NCI-H1694 (cell line): Measurements from ENCODE around the gene FAM72C.
"Not testable (repeated sequence)": the region's sequence is repeated elsewhere in the genome, so short reads cannot be mapped to it uniquely, and the experiment has no call there.

ENCODE experiments used
- DNase-seq: peaks from one replicate; lab custom pipeline; 2025; lab: John Stamatoyannopoulos, UW

FAM72C gene

DNA sequence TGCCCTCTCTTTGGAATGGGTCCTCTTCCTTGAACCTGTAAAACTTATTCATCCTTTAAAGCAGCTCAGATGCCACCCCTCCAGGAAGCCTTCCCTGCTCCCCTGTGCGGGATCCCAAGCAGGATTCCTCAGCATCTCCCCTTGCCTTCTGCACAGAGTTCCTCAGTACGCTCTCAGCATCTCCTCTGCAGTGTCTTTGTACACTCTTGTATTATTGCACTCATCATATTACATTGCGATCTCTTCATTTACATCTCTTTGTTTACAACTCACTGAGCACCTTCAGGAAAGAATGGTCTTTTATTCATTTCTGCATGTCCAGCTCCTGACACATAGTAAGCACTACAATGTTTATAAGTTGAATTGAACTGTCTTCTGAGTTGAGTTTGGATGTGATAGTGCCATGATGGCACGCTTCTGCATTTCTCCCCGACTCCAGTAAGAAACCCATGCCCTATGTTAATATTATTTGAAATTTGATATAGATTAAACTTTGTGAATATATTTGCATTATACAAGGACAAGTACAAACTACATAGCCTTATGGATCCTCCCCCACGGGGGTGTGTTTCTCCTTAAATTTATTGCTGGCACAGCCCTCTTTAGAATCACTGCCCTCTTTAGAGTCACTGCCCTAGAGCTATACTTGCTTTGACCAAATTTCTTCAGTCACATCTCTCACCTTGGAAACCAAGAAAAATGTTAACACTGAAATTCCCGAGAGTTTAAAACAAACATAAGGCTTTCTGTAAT is 13.1 kb upstream of the FAM72C start:
- not testable (repeated sequence) for DNase-seq

DNA sequence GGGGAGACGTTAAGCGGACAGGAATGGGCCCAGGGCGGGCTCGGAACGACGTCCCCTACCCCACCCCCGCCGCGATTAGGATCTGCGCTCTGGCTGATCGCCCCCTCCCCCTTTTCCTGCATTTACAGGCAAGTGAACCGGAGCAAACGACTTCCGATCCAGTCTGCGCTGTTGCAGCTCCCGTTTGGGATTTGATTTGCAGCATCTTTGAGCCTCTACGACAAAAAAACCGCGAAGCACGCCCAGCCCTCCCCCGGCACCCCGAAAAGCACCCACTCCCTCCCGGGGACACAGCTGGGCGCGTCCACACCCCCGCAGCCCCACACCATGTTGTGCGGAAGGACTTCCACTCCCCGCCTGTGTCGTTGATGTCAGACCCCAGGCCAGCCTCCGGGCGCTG is 2.6 kb upstream of the FAM72C start:
- not testable (repeated sequence) for DNase-seq

DNA sequence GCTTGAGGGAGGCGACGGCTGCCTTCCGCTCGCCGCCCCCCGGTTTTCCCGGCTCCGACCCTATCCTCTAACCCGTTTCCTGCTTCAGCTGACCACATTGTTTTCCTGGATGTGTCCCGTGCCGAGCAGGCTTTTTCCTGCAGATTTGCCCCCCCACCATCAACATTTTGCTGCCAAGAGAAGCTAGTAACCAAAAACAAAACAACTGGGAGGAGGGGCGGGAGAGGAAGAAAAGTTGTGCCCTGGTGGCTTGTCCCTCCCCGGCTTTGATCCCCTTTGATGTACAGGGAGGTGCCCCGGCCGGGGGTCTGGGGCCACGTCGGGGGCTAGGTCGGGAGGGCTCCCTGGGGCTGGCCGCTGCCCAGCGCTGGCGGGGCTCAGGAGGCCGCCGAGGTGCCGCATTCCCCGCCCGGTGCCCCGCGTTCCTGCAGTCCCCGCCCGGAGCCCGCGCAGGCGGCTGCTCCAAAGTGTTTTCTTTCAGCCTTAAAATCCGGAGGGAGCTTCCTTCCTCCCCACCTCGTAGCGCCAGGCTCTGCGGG is 2.2 kb upstream of the FAM72C start:
- not testable (repeated sequence) for DNase-seq

DNA sequence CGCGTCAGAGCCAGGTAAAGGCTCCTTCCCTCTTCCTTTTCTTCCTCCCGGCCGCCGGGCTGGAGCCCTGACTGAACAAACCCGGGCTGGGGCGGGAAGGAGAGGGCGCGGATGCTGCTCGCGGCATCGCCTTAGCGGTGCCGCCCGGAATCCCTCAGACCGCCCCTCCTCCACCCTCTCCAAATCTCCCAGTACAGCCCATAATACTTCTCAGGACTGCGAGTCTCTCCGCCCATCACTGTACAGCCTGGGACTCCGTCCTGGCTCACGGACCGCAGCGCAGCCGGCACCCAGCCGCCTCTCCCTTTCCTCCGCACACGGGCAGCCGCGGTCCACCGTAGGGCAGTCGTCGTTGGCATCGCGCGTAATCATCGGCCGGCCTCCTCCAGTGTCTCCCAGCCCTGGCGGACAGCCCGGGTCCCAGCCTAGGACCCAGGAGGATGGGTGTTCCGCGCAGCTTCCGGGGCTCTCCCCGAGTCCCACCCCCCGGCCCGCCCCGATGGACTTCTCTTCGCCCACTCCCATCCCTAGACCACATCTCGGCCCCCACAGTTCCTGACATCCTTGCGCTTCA is 1.1 kb upstream of the FAM72C start:
- not testable (repeated sequence) for DNase-seq

DNA sequence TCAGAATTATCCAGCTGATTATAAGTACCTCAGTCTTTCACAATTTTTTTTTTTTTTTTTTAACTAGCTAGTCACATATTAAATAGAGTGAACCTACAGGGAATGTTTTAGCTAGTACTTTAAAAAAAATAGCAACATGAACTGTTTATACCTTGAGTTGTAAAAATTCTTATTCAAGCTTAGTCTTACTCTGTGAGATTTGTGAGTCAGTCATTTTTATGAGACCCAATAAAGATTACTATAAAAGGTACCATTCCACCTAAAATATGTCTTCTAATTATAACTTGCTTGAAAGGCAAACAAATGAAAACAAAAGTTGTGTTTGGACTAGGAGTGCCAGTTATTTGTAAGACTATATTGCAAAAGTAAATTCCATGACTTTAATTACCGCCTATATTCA is 5.9 kb downstream of the FAM72C start:
- DNase-seq = not testable (repeated sequence)

DNA sequence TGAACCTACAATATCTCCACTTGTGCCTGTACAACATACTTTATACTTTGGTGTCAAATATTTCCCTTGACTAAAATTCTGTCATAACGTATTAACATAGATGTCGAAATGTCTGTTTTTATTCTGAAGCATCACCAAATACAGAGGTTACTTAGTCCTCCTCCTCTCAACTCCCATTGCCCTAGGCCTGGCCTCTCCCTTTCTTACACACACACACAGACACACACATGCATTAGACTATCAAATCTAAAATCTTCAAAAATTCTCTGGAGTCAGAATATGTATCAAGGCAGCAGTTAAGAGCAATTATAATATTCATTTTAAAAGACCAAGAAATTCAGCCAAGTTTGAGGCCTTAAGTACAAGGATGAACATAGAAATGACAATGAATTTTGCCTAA is 7.5 kb downstream of the FAM72C start:
- not testable (repeated sequence) for DNase-seq

DNA sequence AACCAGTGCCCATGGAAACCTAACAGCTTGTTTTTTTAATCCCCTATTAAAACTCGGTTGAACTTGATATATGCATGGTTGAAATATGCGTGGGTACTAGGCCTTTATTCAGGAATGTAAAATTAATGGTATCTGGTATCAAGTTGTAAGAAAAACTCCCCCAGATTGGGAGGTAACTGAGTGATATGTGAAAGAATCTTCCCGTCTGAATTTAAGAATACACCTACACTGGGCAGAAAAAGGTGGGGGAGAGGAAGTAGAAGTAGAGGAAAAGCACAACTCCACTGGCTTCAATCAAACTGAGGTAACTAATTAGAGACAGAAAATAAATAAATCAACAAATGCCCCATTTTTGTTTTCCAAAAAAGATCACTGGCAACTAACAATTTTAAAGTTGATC is 15.9 kb downstream of the FAM72C start:
- DNase-seq = not testable (repeated sequence)

DNA sequence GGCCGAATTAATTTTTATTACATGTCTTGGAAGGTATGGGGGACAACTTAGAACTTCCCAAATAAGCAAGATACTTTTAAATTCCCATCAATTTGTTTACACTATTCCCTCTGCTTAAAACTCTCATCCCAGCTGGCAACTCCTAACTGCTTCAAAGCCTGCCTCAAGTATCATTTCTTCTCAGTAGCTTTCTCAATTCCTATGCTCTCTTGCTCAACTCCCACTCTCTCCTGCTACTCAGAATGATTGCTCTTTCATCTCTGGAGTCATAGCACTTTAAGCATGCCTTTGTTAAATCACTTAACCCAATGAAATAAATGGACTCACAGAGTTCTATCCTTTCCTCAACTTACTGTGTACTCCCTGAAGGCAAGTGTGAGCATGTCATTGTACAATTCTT is 18.9 kb downstream of the FAM72C start:
- DNase-seq = not testable (repeated sequence)

DNA sequence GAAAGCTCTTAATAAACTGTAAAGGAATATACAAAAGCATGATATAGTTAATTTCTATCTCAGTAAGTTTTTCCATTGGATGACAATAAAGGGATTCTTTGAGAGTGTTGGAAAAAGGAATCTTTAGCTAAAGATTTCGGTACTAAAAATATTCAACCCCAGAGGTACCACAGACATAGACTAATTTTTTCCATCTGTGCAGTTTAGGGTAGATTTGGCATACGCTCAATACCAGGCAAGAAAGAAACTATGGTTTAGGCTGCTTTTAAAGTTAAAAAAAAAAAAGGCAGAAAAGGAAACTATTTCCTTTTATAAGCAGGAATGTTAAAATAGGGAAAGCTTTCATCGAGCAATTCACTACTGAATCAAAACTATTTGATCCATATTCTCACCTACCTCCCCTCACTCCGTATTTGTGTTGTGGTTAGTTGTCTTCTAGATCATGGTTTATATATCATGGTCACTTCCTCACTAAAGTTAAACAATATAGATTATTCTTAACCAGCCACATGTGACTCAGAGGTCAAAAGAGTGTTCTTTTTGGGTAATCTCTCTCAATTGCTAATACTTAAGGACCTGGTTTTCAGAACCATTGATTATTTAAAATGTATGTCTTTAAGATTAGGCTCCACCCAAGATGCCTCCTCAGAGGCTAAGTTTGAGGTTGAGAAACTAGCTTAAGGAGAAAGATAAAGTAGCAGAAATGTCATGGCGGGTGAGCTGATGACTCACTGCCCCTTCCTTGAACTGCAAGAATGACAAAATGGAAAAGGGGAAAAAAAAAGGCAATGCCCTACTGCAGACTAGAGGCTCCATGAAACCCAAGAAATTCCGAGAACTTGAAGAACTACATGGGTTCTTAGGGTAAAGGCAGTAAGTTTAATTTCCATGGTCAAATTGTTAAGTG is 20.0 kb downstream of the FAM72C start:
- DNase-seq = not testable (repeated sequence)

DNA sequence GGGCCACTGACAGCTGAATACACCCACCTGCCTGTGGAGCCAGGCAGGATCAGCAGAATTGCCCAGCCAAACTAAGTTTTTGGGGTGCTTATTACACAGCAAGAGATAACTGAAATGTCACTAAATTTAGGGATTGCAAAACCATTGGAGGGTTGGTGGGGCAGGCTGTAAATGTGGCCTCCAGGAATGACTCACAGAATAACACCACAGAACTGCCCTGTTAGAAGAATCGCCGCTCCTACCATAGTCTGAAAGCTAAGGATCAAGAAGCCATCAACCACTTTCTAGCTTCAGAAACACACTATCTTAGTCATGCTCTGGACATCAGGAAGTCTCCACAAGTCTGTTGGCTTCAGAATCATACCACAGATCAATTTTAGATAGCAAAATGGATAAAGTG is 24.0 kb downstream of the FAM72C start:
- DNase-seq = not testable (repeated sequence)

DNA sequence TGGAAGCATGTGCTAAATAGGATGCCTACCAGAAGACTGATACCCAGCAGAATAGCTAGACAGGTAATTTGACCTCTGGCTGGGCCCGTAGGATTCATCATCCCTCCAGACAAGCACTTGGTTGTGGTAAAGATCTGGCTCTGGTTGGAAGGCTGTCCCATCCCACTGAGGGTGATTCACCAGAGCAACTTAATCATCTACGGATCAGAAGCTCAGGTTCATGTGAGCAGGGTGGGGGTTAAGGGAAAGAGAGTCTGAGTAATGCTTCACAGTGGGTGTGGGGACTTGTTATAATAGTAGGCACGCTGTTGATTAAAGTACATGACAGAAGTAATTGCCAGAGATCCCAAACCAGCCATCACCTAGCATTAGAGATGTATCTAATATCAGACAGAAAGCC is 26.5 kb downstream of the FAM72C start:
- DNase-seq = not testable (repeated sequence)

DNA sequence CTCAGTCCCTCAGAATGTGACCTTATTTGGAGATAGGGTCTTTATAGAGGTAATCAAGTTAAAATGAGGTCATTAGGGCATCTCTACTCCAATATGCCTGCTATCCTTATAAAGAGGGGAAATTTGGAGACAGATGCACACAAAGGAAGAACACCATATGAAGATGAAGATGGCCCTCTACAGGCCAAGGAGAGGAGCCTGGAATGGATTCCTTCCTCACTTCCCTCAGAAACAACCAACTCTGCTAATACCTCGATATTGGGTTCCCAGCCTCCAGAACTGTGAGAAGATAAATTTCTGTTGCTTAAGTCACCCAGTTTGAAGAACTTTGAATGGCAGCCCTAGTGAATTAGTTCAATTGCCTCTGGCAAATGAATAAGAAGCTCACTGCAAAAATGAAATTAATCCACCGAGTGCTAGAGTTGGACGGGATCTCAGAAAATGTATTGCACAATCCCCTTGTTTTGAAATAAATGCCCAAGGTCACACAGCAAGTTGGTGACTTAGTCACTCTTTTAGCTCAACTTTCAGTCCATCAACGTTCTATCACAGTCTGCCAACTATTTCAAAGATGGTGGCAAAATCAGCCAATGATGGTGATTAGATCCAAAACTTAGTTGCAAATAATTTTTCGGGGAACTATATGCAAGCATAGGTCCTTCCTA is 27.1 kb downstream of the FAM72C start:
- not testable (repeated sequence) for DNase-seq

DNA sequence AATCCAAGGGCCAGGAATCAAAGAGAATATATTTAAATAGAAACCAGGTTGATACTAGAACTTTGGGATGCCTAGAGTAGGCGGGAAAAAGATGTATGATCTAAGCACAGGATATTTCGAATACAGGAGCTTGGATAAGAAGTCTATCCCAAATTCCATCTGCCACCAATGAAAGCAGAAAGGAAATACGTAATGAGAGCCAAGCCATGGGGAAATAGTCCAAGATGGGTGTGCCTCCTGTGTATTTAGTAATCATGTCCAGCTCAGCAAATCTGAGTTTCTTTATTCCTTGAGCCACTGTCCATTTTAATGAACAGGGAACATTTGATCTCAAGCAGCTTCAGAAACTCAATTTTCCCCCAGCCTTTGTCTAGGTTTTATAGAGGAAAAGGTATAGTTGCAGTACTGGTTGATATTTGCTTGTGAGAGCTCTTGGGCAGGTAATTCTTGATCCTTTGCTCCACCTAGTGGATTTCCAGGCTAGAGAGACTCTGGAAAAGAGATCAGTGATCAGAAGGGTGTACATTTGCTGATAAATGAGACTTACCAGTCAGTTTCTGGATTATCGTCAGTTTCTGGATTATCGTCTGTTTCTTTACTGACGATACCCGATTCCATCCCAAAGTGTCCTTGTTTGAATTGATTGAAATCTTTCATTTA is 28.3 kb downstream of the FAM72C start:
- DNase-seq = not testable (repeated sequence)

DNA sequence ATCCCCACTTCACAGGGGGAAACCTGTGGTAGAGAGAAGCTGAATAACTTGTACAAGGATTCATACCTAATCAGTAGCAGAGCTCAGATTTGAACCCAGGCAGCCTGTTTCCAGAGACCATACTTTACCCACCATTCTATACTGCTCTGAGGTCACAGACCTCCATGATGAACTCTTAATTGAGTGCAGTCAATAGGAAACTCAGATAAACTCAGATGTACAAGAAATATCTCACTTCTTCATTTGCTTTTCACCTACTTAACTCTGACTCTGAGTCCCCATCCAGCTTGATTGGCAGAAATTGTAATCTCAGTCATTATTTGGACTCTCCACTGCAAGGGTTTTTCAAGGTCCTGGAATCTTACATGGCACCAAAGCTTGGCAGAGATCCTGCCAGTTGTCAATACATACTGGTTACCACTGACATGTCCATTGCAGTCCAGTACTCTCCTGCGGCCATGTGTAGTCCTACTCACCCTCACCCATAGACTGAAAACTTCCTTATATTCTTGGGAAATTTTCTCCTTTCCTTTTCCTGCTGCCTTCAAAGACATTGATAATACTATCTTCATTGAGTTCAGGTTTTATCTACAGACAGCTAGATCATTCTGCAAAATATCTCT is 29.4 kb downstream of the FAM72C start:
- not testable (repeated sequence) for DNase-seq

DNA sequence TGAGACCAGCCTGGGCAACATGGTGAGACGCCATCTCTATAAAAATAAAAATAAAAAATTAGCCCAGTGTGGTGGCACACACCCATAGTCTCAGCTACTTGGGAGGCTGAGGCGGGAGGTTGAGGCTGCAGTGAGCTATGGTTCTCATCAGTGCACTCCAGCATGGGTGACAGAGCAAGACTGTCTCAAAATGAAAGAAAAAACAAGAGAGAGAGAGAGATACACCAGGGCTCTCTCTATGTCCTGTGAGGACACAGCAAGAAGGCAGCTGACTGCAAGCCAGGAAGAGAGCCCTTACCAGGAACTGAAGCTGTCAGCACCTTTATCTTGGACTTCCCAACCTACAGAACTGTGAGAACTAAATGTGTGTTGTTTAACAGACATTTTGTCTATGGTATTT is 32.1 kb downstream of the FAM72C start:
- not testable (repeated sequence) for DNase-seq

DNA sequence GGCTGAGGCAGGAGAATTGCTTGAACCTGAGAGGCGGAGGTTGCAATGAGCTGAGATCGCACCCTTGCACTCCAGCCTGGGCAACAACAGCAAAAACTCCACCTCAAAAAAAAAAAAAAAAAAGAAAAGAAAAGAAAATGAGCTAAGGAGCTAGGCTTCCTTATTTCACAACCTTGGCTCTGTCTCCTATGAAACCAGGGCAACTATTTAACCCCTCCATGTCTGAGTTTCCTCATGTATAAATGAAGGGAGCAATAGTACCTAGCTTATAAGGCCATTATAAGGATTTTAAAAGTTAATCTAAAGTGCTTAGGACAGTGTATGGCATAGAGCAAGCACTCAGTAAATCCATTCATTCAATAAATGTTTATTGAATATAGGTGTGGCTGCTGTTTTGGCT is 32.9 kb downstream of the FAM72C start:
- not testable (repeated sequence) for DNase-seq

DNA sequence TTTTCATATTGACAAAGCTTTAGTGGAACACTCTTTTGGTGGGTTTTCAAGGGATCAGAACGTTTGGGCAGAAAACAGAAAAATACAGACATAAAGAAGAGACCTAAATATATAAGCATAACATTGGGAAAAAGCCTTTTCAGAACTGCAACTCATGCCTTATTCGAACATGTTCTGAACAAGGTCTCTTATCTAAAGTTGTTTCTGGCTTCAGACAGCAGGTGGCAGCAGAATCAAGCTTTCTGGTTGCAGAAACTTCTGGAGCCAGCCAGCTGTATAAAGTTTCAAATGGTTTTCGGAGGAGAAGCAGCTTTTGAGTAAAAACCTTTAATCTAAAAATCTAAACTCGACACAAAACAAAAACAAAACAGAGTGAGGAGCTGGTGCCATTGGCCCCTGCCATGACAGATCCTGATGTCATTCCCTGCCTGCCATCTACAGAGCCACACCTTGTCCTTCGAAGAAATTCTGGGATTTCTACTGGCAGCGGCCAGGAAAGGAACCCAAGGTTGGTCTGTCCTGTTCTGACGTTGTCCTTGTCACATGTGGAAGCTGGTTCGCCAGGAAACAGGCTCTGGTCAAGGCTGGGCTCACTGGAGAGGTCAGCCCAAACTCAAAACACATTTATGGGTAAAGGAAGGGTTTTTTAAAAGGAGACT is 35.2 kb downstream of the FAM72C start:
- peak; percentile 70 for DNase-seq

DNA sequence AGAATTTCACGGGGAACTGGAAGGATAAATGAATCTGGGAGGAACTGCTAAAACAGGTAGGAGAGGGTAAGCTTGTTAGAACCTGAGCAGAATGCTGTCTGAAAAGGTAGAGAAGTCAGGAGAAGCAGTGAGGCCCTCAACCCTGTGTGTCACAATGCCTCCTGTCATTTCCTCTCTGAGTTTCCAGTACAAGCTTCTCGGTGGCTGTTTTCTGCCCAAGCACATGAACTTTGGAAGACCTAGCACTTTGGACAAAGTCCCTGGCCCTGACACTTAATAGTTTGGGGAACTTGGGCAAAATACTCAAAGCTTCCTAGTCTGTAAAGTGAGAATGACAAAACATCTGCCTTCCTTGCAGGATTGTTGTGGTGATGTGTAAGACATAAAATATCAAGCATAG is 52.7 kb downstream of the FAM72C start:
- DNase-seq = not testable (repeated sequence)

DNA sequence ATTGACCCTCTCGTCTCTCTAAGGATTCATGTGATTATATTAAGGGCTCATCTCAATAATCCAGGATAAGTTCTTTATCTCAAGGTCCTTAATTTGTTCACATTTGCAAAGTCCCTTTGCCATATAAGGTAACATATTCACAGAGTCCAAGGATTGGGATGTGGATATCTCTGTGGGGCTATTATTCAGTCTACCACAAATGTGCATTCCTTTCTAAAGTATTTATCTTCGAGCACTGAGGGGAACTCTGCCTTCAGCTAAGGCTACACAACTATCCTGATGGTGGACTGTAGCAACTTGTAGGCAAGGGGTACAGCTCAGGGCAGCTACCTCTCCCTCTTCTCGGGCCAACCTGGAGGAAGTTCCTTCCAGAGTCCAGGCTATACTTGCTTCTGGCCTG is 53.2 kb downstream of the FAM72C start:
- DNase-seq = not testable (repeated sequence)

DNA sequence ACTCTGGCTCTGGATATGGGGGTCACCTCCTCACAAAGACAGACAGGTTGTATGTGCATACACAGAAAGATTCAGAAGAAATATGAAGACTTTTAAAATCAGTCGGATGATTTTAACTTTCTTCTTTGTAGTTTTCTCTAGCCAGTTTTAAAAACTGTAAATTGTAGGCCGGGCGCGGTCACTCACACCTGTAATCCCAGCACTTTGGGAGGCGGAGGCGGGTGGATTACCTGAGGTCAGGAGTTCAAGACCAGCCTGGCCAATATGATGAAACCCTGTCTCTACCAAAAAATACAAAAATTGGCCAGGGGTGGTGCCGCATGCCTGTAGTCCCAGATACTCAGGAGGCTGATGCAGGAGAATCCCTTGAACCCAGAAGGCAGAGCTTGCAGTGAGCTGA is 58.1 kb downstream of the FAM72C start:
- DNase-seq = not testable (repeated sequence)
